K562 (cell line): ENCODE results near the gene N4BP2L1. TPM values are rescaled to one million over a fixed set of nuclear protein-coding genes. Genes with fewer than 3 reads are reported as not detected.

ENCODE experiments used
- ATAC-seq: fragments of 200-7000 bp; cut with Tn5 transposase; 3 replicates; pipeline ENCODE4 v1.9.1; 2020; ENCODE audit warnings: moderate library complexity
- BruUV-seq: library from RNA; stranded (reverse); fragments of 400-500 nt; replicated peaks from 2 replicates; lab custom pipeline; 2021; lab: Mats Ljungman, UMichigan
- CTCF ChIA-PET: fragments of 300-600 bp; formaldehyde crosslinking; extraction: SDS; loops from one replicate; lab custom pipeline; 2021; ENCODE audit warnings: low intra/inter-chr PET ratio; lab: Yijun Ruan, JAX
- POLR2A ChIA-PET: fragments of 300-600, 350-650 bp; sonication (Branson Sonifier 250); formaldehyde crosslinking; extraction: SDS; loops from one replicate; lab custom pipeline; 2021; ENCODE audit warnings: antibody characterized with exemption, inconsistent platforms; lab: Yijun Ruan, JAX
- DNase-seq, 4 experiments: peaks; one replicate each; pipeline versions ENCODE4 v3.0.0 to v3.0.0-alpha.2; 2011 to 2018; ENCODE audit warnings: low spot score in 3 of 4, mixed read lengths in 3 of 4; ENCODE audit errors: extremely low read depth in 1 of 4
- FAIRE-seq: peaks from 2 replicates; lab custom pipeline; 2011; peaks lifted over from hg19 to GRCh38; lab: Jason Lieb, UNC
- H2AFZ ChIP-seq: 2 replicates; pipeline ENCODE4 v1.6.0; 2011; ENCODE audit warnings: low read depth, low read length, control low read depth, inconsistent platforms
- H3K27ac ChIP-seq: fragments of 200-600 bp; 3 replicates; pipeline ENCODE4 v1.8.0; 2011; ENCODE audit warnings: low read depth, mild to moderate bottlenecking, control low read depth, inconsistent platforms, low read length, moderate library complexity, mixed read lengths; ENCODE audit errors: extremely low read depth
- H3K27me3 ChIP-seq, 2 experiments: fragments of 300-600 bp in 1 of 2; 2 replicates in 1 of 2; 3 replicates in 1 of 2; pipeline versions ENCODE4 v1.6.0 to v1.8.0; 2011; ENCODE audit warnings: inconsistent platforms in 2 of 2, low read length in 2 of 2, mild to moderate bottlenecking in 1 of 2, mixed read lengths in 1 of 2, moderate library complexity in 1 of 2; ENCODE audit not compliant: control insufficient read depth in 2 of 2, insufficient read depth in 2 of 2
- H3K36me3 ChIP-seq: fragments of 300-600 bp; 3 replicates; pipeline ENCODE4 v1.8.0; 2011; ENCODE audit warnings: mild to moderate bottlenecking, low read length, inconsistent platforms; ENCODE audit not compliant: control insufficient read depth, insufficient read depth
- H3K4me1 ChIP-seq, 2 experiments: fragments of 200-600 bp in 1 of 2; replicated peaks in 1 of 2; 2 replicates in 1 of 2; 3 replicates in 1 of 2; pipeline versions ENCODE4 v1.5.1 to v1.8.0; 2011; ENCODE audit warnings: inconsistent platforms in 2 of 2, low read length in 2 of 2, mild to moderate bottlenecking in 1 of 2, mixed read lengths in 1 of 2, moderate library complexity in 1 of 2; ENCODE audit not compliant: control insufficient read depth in 2 of 2, insufficient read depth in 2 of 2
- H3K4me2 ChIP-seq: 2 replicates; pipeline ENCODE4 v1.6.1; 2011; ENCODE audit warnings: low read length, control low read depth, inconsistent platforms, mixed read lengths; ENCODE audit not compliant: insufficient read depth
- H3K4me3 ChIP-seq: fragments of 200-600 bp; sonication (generic), shearing (Covaris generic); 2 replicates; pipeline ENCODE4 v1.5.1; 2016; ENCODE audit warnings: control low read depth, inconsistent platforms
- H3K79me2 ChIP-seq: fragments of 200-600 bp; 3 replicates; pipeline ENCODE4 v1.8.0; 2011; ENCODE audit warnings: low read length, inconsistent platforms; ENCODE audit not compliant: control insufficient read depth, insufficient read depth
- H3K9ac ChIP-seq, 2 experiments: 2 replicates each; pipeline versions ENCODE4 v1.6.0 to v1.6.1; 2011; ENCODE audit warnings: low read depth in 2 of 2, low read length in 2 of 2, control low read depth in 1 of 2, inconsistent platforms in 1 of 2, mild to moderate bottlenecking in 1 of 2, mixed read lengths in 1 of 2; ENCODE audit not compliant: insufficient read depth in 1 of 2
- H3K9me1 ChIP-seq: one replicate; pipeline ENCODE4 v1.6.0; 2011; ENCODE audit warnings: inconsistent platforms, mild to moderate bottlenecking, low read length, moderate library complexity; ENCODE audit not compliant: control insufficient read depth, insufficient read depth
- H3K9me3 ChIP-seq: replicated peaks from 2 replicates; pipeline ENCODE4 v1.5.1; 2011; ENCODE audit warnings: low read depth, low read length, inconsistent platforms; ENCODE audit not compliant: control insufficient read depth, insufficient read depth
- H4K20me1 ChIP-seq: replicated peaks from 2 replicates; pipeline ENCODE4 v1.6.1; 2011; ENCODE audit warnings: low read length, inconsistent platforms, mixed read lengths; ENCODE audit not compliant: control insufficient read depth, insufficient read depth
- CEBPZ ChIP-seq: fragments of 150-350 bp; IDR thresholded peaks from 2 replicates; pipeline ENCODE4 v1.6.1; 2014; ENCODE audit warnings: low read depth, mild to moderate bottlenecking, low read length, borderline replicate concordance
- DMBX1 ChIP-seq: fragments of 250-450 bp; sonication (Bioruptor Pico); IDR thresholded peaks from 2 replicates; pipeline ENCODE4 v1.8.0; 2022; ENCODE audit warnings: inconsistent platforms, mild to moderate bottlenecking, moderate library complexity, borderline replicate concordance
- ETV1 ChIP-seq: fragments of 450-650 bp; conservative IDR thresholded peaks from 2 replicates; pipeline ENCODE4 v1.6.1; 2016; ENCODE audit warnings: missing genetic modification characterization, control low read depth, low read depth, missing compliant biosample characterization
- GTF2F1 ChIP-seq: IDR thresholded peaks from 2 replicates; pipeline ENCODE4 v1.6.1; 2011; ENCODE audit warnings: low read depth, low read length, improper control_type of control experiment
- KDM5B ChIP-seq: fragments of 200-600 bp; sonication (generic); IDR thresholded peaks from 2 replicates; pipeline ENCODE4 v1.6.1; 2012; ENCODE audit warnings: low read depth, mild to moderate bottlenecking, moderate library complexity, low read length, control low read depth, inconsistent platforms; ENCODE audit not compliant: insufficient replicate concordance
- KLF16 ChIP-seq: IDR thresholded peaks from 2 replicates; pipeline ENCODE4 v1.6.1; 2016; ENCODE audit warnings: antibody characterized with exemption
- SP2 ChIP-seq: IDR thresholded peaks from 2 replicates; pipeline ENCODE4 v1.6.1; 2011; ENCODE audit warnings: mild to moderate bottlenecking, low read depth, low read length, moderate library complexity; ENCODE audit not compliant: poor library complexity, severe bottlenecking; ENCODE audit errors: extremely low read depth
- STAG1 ChIP-seq: sonication (generic); formaldehyde crosslinking; IDR thresholded peaks from 2 replicates; pipeline ENCODE4 v1.5.0; 2020; ENCODE audit warnings: missing genetic modification reagents, borderline replicate concordance
- ZC3H4 ChIP-seq: sonication (generic); formaldehyde crosslinking; IDR thresholded peaks from 2 replicates; pipeline ENCODE4 v1.9.0; 2021; ENCODE audit warnings: missing genetic modification reagents, borderline replicate concordance
- WGBS: fragments of 100-300 bp; shearing (Covaris generic); methylation state at CpG from one replicate; pipeline ENCODE4 v1.1.6; 2016; ENCODE audit warnings: low coverage, mixed read lengths; ENCODE audit not compliant: insufficient coverage; ENCODE audit errors: missing lambda C conversion rate; 5-methylcytosine and 5-hydroxymethylcytosine counted together
- in situ Hi-C: fragments of 300-500 bp; cut with MboI; formaldehyde crosslinking; loops from 4 replicates; pipeline ENCODE4 v1.15.0; 2018; ENCODE audit warnings: inconsistent platforms, mixed read lengths
- intact Hi-C: fragments of 100-400 bp; cut with micrococcal nuclease; formaldehyde crosslinking; loops from 2 replicates; pipeline ENCODE4 v1.14.2; 2022
- polyA plus RNA-seq, 8 experiments: library from polyadenylated mRNA; depleted of rRNA in 4 of 8; stranded (reverse) in 5 of 8; unstranded in 3 of 8; fragments of >200 nt; fragmentation: Nextera tagmentation in 2 of 8; fragmentation: Illumina TruSeq in 1 of 8; extraction: Ambion mirVana in 2 of 8; extraction: Trizol in 1 of 8; gene quantifications; 2 replicates each; pipeline versions ENCODE4 v1.2.1 to v1.2.3, GENCODE V29; 2011 to 2014; ENCODE audit warnings: inconsistent platforms in 1 of 8, missing spikeins in 1 of 8
- total RNA-seq, 7 experiments: library from RNA; depleted of rRNA in 6 of 7; stranded (reverse); fragments of >200 nt in 6 of 7; fragmentation: Illumina TruSeq in 2 of 7; extraction: Trizol in 2 of 7; gene quantifications; 2 replicates each; pipeline versions ENCODE4 v1.2.1 to v1.2.3, GENCODE V29; 2011 to 2021; ENCODE audit warnings: low replicate concordance in 1 of 7
- TF ChIP-seq, protein P1 (sequence below): sonication (generic); formaldehyde crosslinking; IDR thresholded peaks from 2 replicates; pipeline ENCODE4 v1.8.0; 2022; ENCODE audit warnings: missing genetic modification reagents, mild to moderate bottlenecking, borderline replicate concordance

N4BP2L1 gene
- total and polyA plus RNA-seq, 9 of the 15 experiments (the other 6 are each of a cell fraction or from before 2014, with no cell fraction given): 0.06 to 0.33 (median 0.15) TPM; not detected in 1

GRCh38 chr13:32476892-32477291 is 49.0 kb upstream of the N4BP2L1 start (continued):
- TF ChIP-seq SP2: no peak
- TF ChIP-seq, all 486 proteins: peak for 0

- Histone ChIP-seq H3K27ac (no peak overlapping the region), H3K9me3 (no peaks in the 10 kb centered on the region), H2AFZ (peak overlapping the region; percentile 85; the same call in 1 of the 2 replicates), H3K79me2 (no peaks in the 10 kb centered on the region), H4K20me1 (no peaks in the 10 kb centered on the region), H3K9me1 (no peaks in the 10 kb centered on the region), H3K4me2 (no peak overlapping the region), H3K4me1 (peaks cover 6 to 22% of the 10 kb centered on the region in 2 experiments; a peak in 4 of 5 replicates), H3K4me3 (no peak overlapping the region), H3K36me3 (no peaks in the 10 kb centered on the region), H3K9ac (no peak overlapping the region), H3K27me3 (no peaks in the 10 kb centered on the region)
- WGBS: 36% methylated on average over 2 of the region's 2 CpGs
- FAIRE-seq: no peak
- CTCF ChIA-PET: no interaction called here
- POLR2A ChIA-PET: interaction anchor here (1.1 kb wide), 1 partner anchor 27 kb away, joined by 3 read pairs; no protein-coding TSS in a partner anchor
- intact Hi-C loops: no loop called here
- TF ChIP-seq KDM5B (no peak), CEBPZ (no peak), STAG1 (CRISPR knock-in tag) (no peak), DMBX1 (CRISPR knock-in tag) (no peak), GTF2F1 (no peak), ZC3H4 (CRISPR knock-in tag) (no peak), ETV1 (tag) (no peak), KLF16 (no peak)
- TF ChIP-seq, protein P1, sequence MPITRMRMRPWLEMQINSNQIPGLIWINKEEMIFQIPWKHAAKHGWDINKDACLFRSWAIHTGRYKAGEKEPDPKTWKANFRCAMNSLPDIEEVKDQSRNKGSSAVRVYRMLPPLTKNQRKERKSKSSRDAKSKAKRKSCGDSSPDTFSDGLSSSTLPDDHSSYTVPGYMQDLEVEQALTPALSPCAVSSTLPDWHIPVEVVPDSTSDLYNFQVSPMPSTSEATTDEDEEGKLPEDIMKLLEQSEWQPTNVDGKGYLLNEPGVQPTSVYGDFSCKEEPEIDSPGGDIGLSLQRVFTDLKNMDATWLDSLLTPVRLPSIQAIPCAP: no peak
- no peak for ATAC-seq
- BruUV-seq: no TSS peak
- DNase-seq: no peak
- in situ Hi-C loops: no loop called here
Observed at GRCh38 chr13:32476021-32476731, 48.2 kb upstream of the N4BP2L1 start.
